Gastrocnemius medialis (tissue), 4 donors: ENCODE results near the gene TTC29. TPM values are rescaled to one million over a fixed set of nuclear protein-coding genes. Genes with fewer than 3 reads are reported as not detected.

Source experiments
- ATAC-seq, 2 donors: fragments of 150-250 bp; one replicate each; pipeline ENCODE4 v1.9.1; 2016
- DNase-seq, 2 donors: peaks; one replicate each; pipeline ENCODE4 v3.0.0-alpha.2; 2019
- H3K27ac ChIP-seq, 4 donors: fragments of 200-600 bp; sonication (generic); 1 replicate in 1 of 4; 2 replicates in 3 of 4; pipeline ENCODE4 v1.5.1; 2016 to 2018; ENCODE audit warnings: mild to moderate bottlenecking in 2 of 4, moderate library complexity in 1 of 4
- H3K27me3 ChIP-seq, 3 donors: fragments of 200-600 bp; sonication (generic) in 2 of 3; 1 replicate in 1 of 3; 2 replicates in 2 of 3; pipeline versions ENCODE4 v1.5.1 to v1.6.0; 2016 to 2019; ENCODE audit warnings: mild to moderate bottlenecking in 1 of 3, moderate library complexity in 1 of 3
- H3K36me3 ChIP-seq, 2 donors: fragments of 200-600 bp; sonication (generic) in 1 of 2; one replicate each; pipeline ENCODE4 v1.5.1; 2017 to 2018
- H3K4me1 ChIP-seq, 2 donors: fragments of 200-600 bp; sonication (generic) in 1 of 2; one replicate each; pipeline ENCODE4 v1.5.1; 2016 to 2017; ENCODE audit warnings: mild to moderate bottlenecking in 2 of 2
- H3K4me3 ChIP-seq, 4 donors: fragments of 200-600 bp; sonication (generic) in 3 of 4; 1 replicate in 1 of 4; 2 replicates in 3 of 4; pipeline ENCODE4 v1.5.1; 2016 to 2019; ENCODE audit warnings: mild to moderate bottlenecking in 2 of 4
- H3K9me3 ChIP-seq, 3 donors: fragments of 200-600 bp; sonication (generic) in 2 of 3; 1 replicate in 1 of 3; 2 replicates in 2 of 3; pipeline ENCODE4 v1.5.1; 2016 to 2019
- POLR2A ChIP-seq, 2 donors: fragments of 450-650 bp; IDR thresholded peaks; one replicate each; pipeline ENCODE4 v1.6.1; 2017; ENCODE audit warnings: antibody characterized with exemption in 2 of 2, mild to moderate bottlenecking in 2 of 2, moderate library complexity in 2 of 2
- in situ Hi-C, 4 donors: fragments of 200-750 bp; cut with MboI; loops; one replicate each; pipeline versions ENCODE4 v1.15.0 to v1.8.0; 2017; ENCODE audit warnings: low sequenced_read_pairs in 4 of 4
- intact Hi-C: fragments of 100-400 bp; cut with DNase I; formaldehyde crosslinking; loops from one replicate; pipeline ENCODE4 v1.15.1; 2023; ENCODE audit warnings: low total_unique reads
- total RNA-seq, 4 donors: library from RNA; depleted of rRNA; stranded (reverse); fragments of >200 nt; gene quantifications; one replicate each; pipeline versions ENCODE4 v1.1.0 to v1.2.3, GENCODE V29; 2016
- TF ChIP-seq, protein P1 (sequence below), 5 experiments: fragments of 450-650 bp in 3 of 5; fragments of 200-600 bp in 2 of 5; sonication (generic) in 2 of 5; IDR thresholded peaks in 4 of 5; conservative IDR thresholded peaks in 1 of 5; 1 replicate in 4 of 5; 2 replicates in 1 of 5; pipeline ENCODE4 v1.5.1; 2016 to 2019; ENCODE audit warnings: antibody characterized with exemption in 5 of 5, mild to moderate bottlenecking in 3 of 5, moderate library complexity in 3 of 5

TTC29 gene
- total RNA-seq, 4 donors from 2014 or later = not detected

DNA sequence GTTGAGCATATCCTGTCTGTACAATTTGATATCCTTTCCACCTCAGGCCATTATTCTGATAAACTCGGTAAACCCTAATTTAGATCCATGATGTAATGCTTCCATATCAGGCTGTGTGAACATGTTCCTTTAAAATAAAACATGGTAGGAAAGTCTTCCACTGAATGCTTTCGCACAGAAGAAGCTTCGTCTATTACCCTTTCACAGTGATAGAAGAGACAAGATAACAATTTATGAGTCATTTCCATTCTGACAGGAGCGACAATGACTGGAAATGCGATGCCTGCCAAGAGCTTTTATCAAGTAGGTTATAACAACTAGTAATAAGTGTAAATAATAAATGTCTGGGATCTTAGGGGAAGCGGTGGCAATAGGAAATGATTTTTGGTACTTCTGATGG, 98.8 kb downstream of the TTC29 start:
- no peaks in the 10 kb centered on the region for H3K4me1 ChIP-seq
- H3K4me3 ChIP-seq = no peak overlapping the region
- in situ Hi-C loops = no loop called here
- intact Hi-C loops = no loop called here
- no peak overlapping the region for H3K27ac ChIP-seq
- H3K27me3 ChIP-seq = no peaks in the 10 kb centered on the region
- DNase-seq = no peak
- TF ChIP-seq POLR2A (IDR thresholded peaks at IDR 0.05) = no peak
- TF ChIP-seq, protein P1, sequence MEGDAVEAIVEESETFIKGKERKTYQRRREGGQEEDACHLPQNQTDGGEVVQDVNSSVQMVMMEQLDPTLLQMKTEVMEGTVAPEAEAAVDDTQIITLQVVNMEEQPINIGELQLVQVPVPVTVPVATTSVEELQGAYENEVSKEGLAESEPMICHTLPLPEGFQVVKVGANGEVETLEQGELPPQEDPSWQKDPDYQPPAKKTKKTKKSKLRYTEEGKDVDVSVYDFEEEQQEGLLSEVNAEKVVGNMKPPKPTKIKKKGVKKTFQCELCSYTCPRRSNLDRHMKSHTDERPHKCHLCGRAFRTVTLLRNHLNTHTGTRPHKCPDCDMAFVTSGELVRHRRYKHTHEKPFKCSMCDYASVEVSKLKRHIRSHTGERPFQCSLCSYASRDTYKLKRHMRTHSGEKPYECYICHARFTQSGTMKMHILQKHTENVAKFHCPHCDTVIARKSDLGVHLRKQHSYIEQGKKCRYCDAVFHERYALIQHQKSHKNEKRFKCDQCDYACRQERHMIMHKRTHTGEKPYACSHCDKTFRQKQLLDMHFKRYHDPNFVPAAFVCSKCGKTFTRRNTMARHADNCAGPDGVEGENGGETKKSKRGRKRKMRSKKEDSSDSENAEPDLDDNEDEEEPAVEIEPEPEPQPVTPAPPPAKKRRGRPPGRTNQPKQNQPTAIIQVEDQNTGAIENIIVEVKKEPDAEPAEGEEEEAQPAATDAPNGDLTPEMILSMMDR (IDR thresholded peaks at IDR 0.05 in 4 of 5, conservative IDR thresholded peaks at IDR 0.05 in 1 of 5) = no peak
- no peaks in the 10 kb centered on the region for H3K9me3 ChIP-seq
- no peak for ATAC-seq
- no peaks in the 10 kb centered on the region for H3K36me3 ChIP-seq

DNA sequence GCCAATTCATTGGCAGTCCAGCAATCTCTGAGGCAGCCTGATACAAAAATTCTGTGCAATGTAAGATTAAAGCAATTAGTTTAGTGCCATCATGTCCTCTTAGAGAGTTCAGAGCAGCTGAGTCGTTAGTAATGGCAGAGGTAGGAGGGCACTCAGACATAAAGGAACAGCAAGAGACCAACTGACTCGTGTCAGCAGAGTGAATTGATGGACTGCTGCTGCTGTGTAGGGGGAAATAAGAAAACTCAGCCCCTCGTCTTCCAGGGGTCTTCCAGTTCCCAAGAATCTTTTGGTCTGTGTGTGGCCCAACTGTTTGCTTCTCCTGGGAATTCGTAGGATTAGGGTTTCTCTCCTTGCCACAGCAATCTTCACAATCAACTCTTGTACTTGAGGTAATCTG, 100.9 kb downstream of the TTC29 start:
- no peak for DNase-seq
- Histone ChIP-seq H3K4me1 (no peaks in the 10 kb centered on the region), H3K9me3 (no peaks in the 10 kb centered on the region), H3K27me3 (no peaks in the 10 kb centered on the region), H3K4me3 (no peak overlapping the region), H3K36me3 (no peaks in the 10 kb centered on the region), H3K27ac (no peak overlapping the region)
- TF ChIP-seq POLR2A (IDR thresholded peaks at IDR 0.05) = no peak
- TF ChIP-seq, protein P1 (IDR thresholded peaks at IDR 0.05 in 4 of 5, conservative IDR thresholded peaks at IDR 0.05 in 1 of 5) = no peak
- ATAC-seq = no peak
- in situ Hi-C loops = no loop called here
- intact Hi-C loops = no loop called here

DNA sequence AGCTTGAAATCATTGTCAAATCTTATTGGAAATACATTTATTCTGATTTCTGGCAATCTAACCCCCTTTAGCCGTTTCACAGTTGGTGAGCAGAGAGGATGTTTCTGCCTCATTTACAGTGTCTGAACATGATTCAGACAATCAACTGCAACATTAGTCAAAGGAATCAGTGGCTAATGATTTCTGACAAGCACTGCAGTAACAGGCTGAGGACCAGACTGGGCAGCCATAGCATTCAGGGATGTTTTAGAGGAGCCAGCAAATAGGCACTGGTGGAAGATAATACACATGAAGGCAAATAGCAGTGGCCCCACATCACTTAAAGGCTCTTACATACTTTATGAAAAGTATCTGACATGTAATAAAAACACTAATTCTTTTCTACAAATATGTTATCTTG, 102.8 kb downstream of the TTC29 start:
- H3K27me3 ChIP-seq = no peaks in the 10 kb centered on the region
- H3K4me1 ChIP-seq = no peaks in the 10 kb centered on the region
- in situ Hi-C loops = no loop called here
- ATAC-seq (no peak), DNase-seq (no peak)
- TF ChIP-seq, protein P1 (IDR thresholded peaks at IDR 0.05 in 4 of 5, conservative IDR thresholded peaks at IDR 0.05 in 1 of 5) = no peak
- no peak for TF ChIP-seq POLR2A (IDR thresholded peaks at IDR 0.05)
- H3K4me3 ChIP-seq = no peak overlapping the region
- no peak overlapping the region for H3K27ac ChIP-seq
- no peaks in the 10 kb centered on the region for H3K36me3 ChIP-seq
- intact Hi-C loops = no loop called here
- no peaks in the 10 kb centered on the region for H3K9me3 ChIP-seq

DNA sequence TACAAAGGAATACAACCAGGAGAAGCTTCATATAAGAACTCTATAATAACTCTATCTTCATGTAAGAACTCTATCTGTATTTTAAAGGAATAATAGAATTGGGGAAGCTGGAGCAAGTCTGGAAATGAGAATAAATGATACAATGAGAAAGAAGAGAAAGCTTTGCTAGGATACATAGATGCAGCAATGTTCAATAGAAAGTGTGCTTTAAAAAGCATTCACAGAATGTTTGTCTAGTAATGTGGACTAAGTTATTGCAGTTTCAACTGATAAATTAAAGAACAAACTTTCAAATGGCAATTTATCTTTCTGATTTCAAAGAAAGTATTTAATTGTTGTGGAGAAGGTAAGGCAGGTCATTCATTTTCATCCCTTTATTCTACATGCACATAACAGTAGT, 104.9 kb downstream of the TTC29 start:
- TF ChIP-seq POLR2A (IDR thresholded peaks at IDR 0.05) = no peak
- Histone ChIP-seq H3K9me3 (no peaks in the 10 kb centered on the region), H3K4me3 (no peak overlapping the region), H3K36me3 (no peaks in the 10 kb centered on the region), H3K27ac (no peak overlapping the region), H3K27me3 (no peaks in the 10 kb centered on the region), H3K4me1 (no peaks in the 10 kb centered on the region)
- DNase-seq (no peak), ATAC-seq (no peak)
- intact Hi-C loops (no loop called here), in situ Hi-C loops (no loop called here)

DNA sequence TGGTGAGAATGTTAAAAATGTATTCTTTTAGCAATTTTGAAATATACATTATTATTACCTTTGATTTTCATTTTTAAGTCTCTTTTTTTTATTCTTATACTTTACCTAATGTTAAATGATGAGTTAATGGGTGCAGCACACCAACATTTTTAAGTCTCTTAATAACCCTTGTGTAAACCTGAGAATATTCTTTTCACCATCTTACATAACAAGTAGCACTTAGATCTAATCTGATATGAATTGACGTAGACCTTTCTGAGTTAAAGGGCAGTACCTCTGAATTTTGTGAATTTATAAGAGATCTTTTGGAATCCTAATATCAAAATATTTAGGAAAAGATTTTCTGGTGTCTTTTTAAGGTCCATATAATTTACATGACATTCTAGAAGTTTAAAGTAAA, 110.6 kb downstream of the TTC29 start:
- TF ChIP-seq POLR2A (IDR thresholded peaks at IDR 0.05) = no peak
- TF ChIP-seq, protein P1 (IDR thresholded peaks at IDR 0.05 in 4 of 5, conservative IDR thresholded peaks at IDR 0.05 in 1 of 5) = no peak
- DNase-seq (no peak), ATAC-seq (no peak)
- in situ Hi-C loops = no loop called here
- Histone ChIP-seq H3K4me3 (no peak overlapping the region), H3K27me3 (no peaks in the 10 kb centered on the region), H3K4me1 (no peaks in the 10 kb centered on the region), H3K27ac (no peak overlapping the region), H3K9me3 (no peaks in the 10 kb centered on the region), H3K36me3 (no peaks in the 10 kb centered on the region)
- intact Hi-C loops = no loop called here
